HepG2 (cell line): Measurements from ENCODE around the gene ANAPC2. TPM values are rescaled to one million over a fixed set of nuclear protein-coding genes. Genes with fewer than 3 reads are reported as not detected.
A peak's percentile ranks its signal among the peaks of the same experiment; 100 is the strongest.

Experiments
- ATAC-seq: fragments of 200-7000 bp; cut with Tn5 transposase; 3 replicates; pipeline ENCODE4 v1.9.1; 2020; ENCODE audit warnings: mild to moderate bottlenecking, moderate library complexity
- BruUV-seq: library from RNA; stranded (reverse); fragments of 400-500 nt; replicated peaks from 2 replicates; lab custom pipeline; 2021; lab: Mats Ljungman, UMichigan
- CTCF ChIA-PET: fragments of 300-600 bp; formaldehyde crosslinking; extraction: SDS; loops from one replicate; lab custom pipeline; 2021; ENCODE audit warnings: low total read pairs, inconsistent platforms, low intra/inter-chr PET ratio; lab: Yijun Ruan, JAX
- POLR2A ChIA-PET: fragments of 350-600 bp; sonication (Branson Sonifier 250); formaldehyde crosslinking; loops from one replicate; lab custom pipeline; 2020; ENCODE audit warnings: antibody characterized with exemption, inconsistent platforms; lab: Yijun Ruan, JAX
- DNase-seq: peaks from one replicate; pipeline ENCODE4 v3.0.0-alpha.2; 2015; ENCODE audit warnings: low spot score
- FAIRE-seq: peaks from 3 replicates; lab custom pipeline; 2011; peaks lifted over from hg19 to GRCh38; lab: Jason Lieb, UNC
- H2AFZ ChIP-seq: one replicate; pipeline ENCODE4 v1.6.1; 2011; ENCODE audit warnings: low read length, inconsistent platforms
- H3K27ac ChIP-seq: fragments of 300-600 bp; 3 replicates; pipeline ENCODE4 v1.8.0; 2011; ENCODE audit warnings: mixed run types, mild to moderate bottlenecking, mixed read lengths, low read length, inconsistent platforms; ENCODE audit not compliant: insufficient read depth; ENCODE audit errors: extremely low read length
- H3K27me3 ChIP-seq, 2 experiments: fragments of 200-600 bp in 1 of 2; 2 replicates in 1 of 2; 3 replicates in 1 of 2; pipeline versions ENCODE4 v1.6.0 to v1.8.0; 2011; ENCODE audit warnings: low read length in 2 of 2, mild to moderate bottlenecking in 2 of 2, moderate library complexity in 2 of 2, inconsistent platforms in 1 of 2; ENCODE audit not compliant: insufficient read depth in 2 of 2, control insufficient read depth in 1 of 2
- H3K36me3 ChIP-seq, 2 experiments: fragments of 200-600 bp in 1 of 2; replicated peaks in 1 of 2; 2 replicates in 1 of 2; 3 replicates in 1 of 2; pipeline versions ENCODE4 v1.5.1 to v1.8.0; 2011; ENCODE audit warnings: low read length in 2 of 2, inconsistent platforms in 1 of 2; ENCODE audit not compliant: insufficient read depth in 2 of 2, control insufficient read depth in 1 of 2
- H3K4me1 ChIP-seq: 2 replicates; pipeline ENCODE4 v1.5.1; 2012; ENCODE audit warnings: low read length, inconsistent platforms; ENCODE audit not compliant: insufficient read depth
- H3K4me2 ChIP-seq: 2 replicates; pipeline ENCODE4 v1.6.0; 2011; ENCODE audit warnings: low read depth, low read length, inconsistent platforms
- H3K4me3 ChIP-seq, 3 experiments: fragments of 200-600 bp in 1 of 3; sonication (generic), shearing (Covaris generic) in 1 of 3; replicated peaks in 1 of 3; 2 replicates each; pipeline ENCODE4 v1.5.1; 2011 to 2016; ENCODE audit warnings: low read length in 3 of 3, inconsistent platforms in 2 of 3, low read depth in 2 of 3, mild to moderate bottlenecking in 2 of 3, control low read depth in 1 of 3, mixed read lengths in 1 of 3; ENCODE audit not compliant: insufficient read depth in 1 of 3
- H3K79me2 ChIP-seq: one replicate; pipeline ENCODE4 v1.6.1; 2011; ENCODE audit warnings: low read length, inconsistent platforms; ENCODE audit not compliant: insufficient read depth
- H3K9ac ChIP-seq: 2 replicates; pipeline ENCODE4 v1.6.0; 2011; ENCODE audit warnings: mild to moderate bottlenecking, low read depth, low read length, inconsistent platforms; ENCODE audit not compliant: insufficient read depth
- H3K9me3 ChIP-seq: 2 replicates; pipeline ENCODE4 v1.5.1; 2012; ENCODE audit warnings: mild to moderate bottlenecking, low read length
- H4K20me1 ChIP-seq: 2 replicates; pipeline ENCODE4 v1.6.0; 2011; ENCODE audit warnings: inconsistent platforms, mild to moderate bottlenecking, low read length, moderate library complexity; ENCODE audit not compliant: insufficient read depth
- GPN1 ChIP-seq: sonication (generic); formaldehyde crosslinking; IDR thresholded peaks from 2 replicates; pipeline ENCODE4 v1.5.1; 2020; ENCODE audit warnings: missing genetic modification reagents, borderline replicate concordance
- SPEN ChIP-seq: sonication (generic); formaldehyde crosslinking; IDR thresholded peaks from 2 replicates; pipeline ENCODE4 v1.5.1; 2020; ENCODE audit warnings: low read depth, mild to moderate bottlenecking, missing genetic modification reagents
- YEATS2 ChIP-seq: sonication (generic); formaldehyde crosslinking; IDR thresholded peaks from 2 replicates; pipeline ENCODE4 v1.4.0; 2020; ENCODE audit warnings: missing genetic modification reagents, borderline replicate concordance
- ZNF234 ChIP-seq: sonication (generic); formaldehyde crosslinking; conservative IDR thresholded peaks from 2 replicates; pipeline ENCODE4 v1.5.1; 2020; ENCODE audit warnings: mild to moderate bottlenecking, missing genetic modification reagents
- ZNF260 ChIP-seq: sonication (generic); formaldehyde crosslinking; IDR thresholded peaks from 2 replicates; pipeline ENCODE4 v1.4.0; 2020; ENCODE audit warnings: missing genetic modification reagents, low read depth, mild to moderate bottlenecking, borderline replicate concordance
- WGBS: methylation state at CpG from one replicate; pipeline ENCODE4 v1.1.6; 2017; ENCODE audit warnings: low lambda C conversion rate; 5-methylcytosine and 5-hydroxymethylcytosine counted together
- in situ Hi-C: cut with HindIII; loops from 2 replicates; pipeline ENCODE4 v1.10.0; 2017; ENCODE audit warnings: low pct_unique_long_range_greater_than_20kb; ENCODE audit not compliant: extremely low pct_ligation_motif_present
- intact Hi-C: fragments of 100-400 bp; cut with micrococcal nuclease; formaldehyde crosslinking; loops from one replicate; pipeline ENCODE4 v1.10.0; 2022; ENCODE audit not compliant: unreplicated experiment
- polyA plus RNA-seq, 8 experiments: library from polyadenylated mRNA; depleted of rRNA in 3 of 8; stranded (reverse) in 7 of 8; unstranded in 1 of 8; fragments of >200 nt; fragmentation: Illumina TruSeq in 4 of 8; extraction: Trizol in 4 of 8; gene quantifications; 2 replicates each; pipeline versions ENCODE4 v1.2.1 to v1.2.3, GENCODE V29; 2011 to 2016; ENCODE audit warnings: low read depth in 4 of 8, missing spikeins in 1 of 8, mixed read lengths in 1 of 8; ENCODE audit not compliant: insufficient read depth in 1 of 8
- total RNA-seq, 5 experiments: library from RNA; depleted of rRNA; stranded (reverse); fragments of >200 nt; fragmentation: Illumina TruSeq; extraction: Trizol; gene quantifications; 2 replicates each; pipeline ENCODE4 v1.2.3, GENCODE V29; 2016; ENCODE audit warnings: low read depth in 1 of 5
- TF ChIP-seq, protein P1 (sequence below): sonication (generic); formaldehyde crosslinking; IDR thresholded peaks from 2 replicates; pipeline ENCODE4 v1.4.0; 2020; ENCODE audit warnings: low read depth, mild to moderate bottlenecking, missing genetic modification reagents
- TF ChIP-seq, protein P2 (sequence below): sonication (generic); formaldehyde crosslinking; IDR thresholded peaks from 2 replicates; pipeline ENCODE4 v1.4.0; 2020; ENCODE audit warnings: missing genetic modification reagents
- TF ChIP-seq, protein P3 (sequence below): sonication (generic); formaldehyde crosslinking; conservative IDR thresholded peaks from 2 replicates; pipeline ENCODE4 v1.8.0; 2022; ENCODE audit warnings: missing genetic modification reagents
- TF ChIP-seq, protein P4 (sequence below): sonication (generic); formaldehyde crosslinking; conservative IDR thresholded peaks from 2 replicates; pipeline ENCODE4 v1.4.0; 2020; ENCODE audit warnings: mild to moderate bottlenecking, missing genetic modification reagents, moderate library complexity

Gene ANAPC2
- total and polyA plus RNA-seq, 2 of the 13 experiments (the other 11 are each of a cell fraction or from before 2014, with no cell fraction given): 12.3 to 15.4 TPM

DNA sequence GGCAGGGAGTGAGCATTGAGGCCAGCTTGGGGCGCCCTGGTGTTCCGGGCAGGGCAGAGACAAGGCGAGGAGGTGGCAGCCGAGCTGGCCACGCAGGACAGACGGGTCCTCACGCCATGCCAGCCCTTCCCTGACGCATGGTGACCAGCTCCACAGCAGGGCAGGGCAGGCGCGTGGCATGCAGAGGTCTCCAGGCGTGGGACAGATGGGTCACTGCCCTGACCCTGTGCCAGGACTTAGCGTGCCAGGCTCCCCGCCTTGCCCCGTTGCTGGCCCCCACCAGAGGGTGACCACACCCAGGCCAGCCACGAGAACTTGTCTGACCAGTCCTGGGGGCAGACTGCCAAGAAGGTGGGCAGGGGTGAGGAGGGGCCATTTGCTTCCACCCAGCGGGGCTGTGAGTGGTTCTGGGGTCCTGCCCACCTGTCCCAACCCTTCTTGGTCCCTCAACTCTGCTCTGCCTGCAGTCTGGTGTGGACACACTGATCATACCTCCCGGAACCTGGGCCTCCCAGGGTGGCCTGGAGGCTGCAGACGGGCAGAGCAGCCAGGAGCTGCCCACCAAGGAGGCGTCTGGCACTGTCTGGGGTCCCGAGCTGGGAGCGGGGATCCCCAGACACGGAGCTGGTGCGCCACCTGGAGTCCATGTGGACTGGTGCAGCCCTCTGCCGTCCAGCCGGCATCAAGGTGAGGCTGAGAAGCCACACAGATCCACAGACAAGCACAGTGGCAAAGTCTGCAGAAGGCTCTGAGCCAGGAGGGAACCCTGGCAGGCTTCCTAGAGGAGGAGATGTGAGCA is 38.9 kb upstream of the ANAPC2 start, which contains the start of gene RNF224 (continued):
- TF ChIP-seq, protein P1, sequence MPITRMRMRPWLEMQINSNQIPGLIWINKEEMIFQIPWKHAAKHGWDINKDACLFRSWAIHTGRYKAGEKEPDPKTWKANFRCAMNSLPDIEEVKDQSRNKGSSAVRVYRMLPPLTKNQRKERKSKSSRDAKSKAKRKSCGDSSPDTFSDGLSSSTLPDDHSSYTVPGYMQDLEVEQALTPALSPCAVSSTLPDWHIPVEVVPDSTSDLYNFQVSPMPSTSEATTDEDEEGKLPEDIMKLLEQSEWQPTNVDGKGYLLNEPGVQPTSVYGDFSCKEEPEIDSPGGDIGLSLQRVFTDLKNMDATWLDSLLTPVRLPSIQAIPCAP (CRISPR knock-in tag): no peak

DNA sequence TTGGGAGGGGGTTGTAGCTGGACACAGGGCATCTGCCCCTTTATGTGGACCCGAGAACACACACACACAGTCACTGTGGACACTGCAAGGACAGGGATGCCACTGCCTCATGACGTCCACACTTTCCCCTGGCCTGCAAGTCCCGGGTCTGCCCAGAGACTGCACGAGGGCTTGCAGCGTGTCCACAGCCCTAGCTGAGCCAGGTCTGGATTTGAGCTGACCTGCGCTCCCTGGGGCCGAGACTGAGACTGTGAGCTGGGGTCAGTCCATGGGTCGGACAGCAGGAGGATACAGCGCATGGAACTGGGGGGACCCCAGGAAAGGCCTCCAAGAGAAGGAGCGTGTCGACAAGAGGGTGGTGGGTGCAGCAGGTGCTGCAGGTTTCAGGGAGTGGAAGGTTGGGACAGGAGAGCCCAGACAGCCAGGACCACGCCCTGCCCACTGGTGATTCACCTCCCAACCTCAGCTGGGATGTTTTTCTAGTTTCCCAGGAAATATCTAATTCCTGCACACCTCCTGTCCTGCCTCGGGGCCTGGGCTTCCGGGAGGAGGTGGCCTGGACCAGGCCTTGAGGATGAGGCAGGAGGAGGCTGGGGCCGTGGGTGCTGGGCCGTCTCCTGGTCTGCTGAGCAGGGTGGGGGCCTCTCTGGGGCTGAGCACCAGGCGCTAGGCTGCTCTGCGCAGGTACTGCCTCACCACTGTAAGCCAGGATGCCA is 38.1 kb upstream of the ANAPC2 start:
- 18% methylated on average over 9 of the region's 18 CpGs for WGBS
- peaks cover 81% of the 10 kb centered on the region for H3K4me1 ChIP-seq
- no peak overlapping the region for H3K27ac ChIP-seq
- DNase-seq (no peak), FAIRE-seq (no peak), ATAC-seq (peak; percentile 0; the same call in 1 of the 3 replicates)
- POLR2A ChIA-PET: interaction anchor here (0.8 to 13.4 kb wide), 11 partner anchors 8 to 108 kb away, joined by 3 to 225 read pairs (median 3); partner anchors contain the start of genes ANAPC2, NDOR1, SSNA1 and TMEM203
- no TSS peak for BruUV-seq
- intact Hi-C loops (loop anchor here (2.0 kb wide), 2 partner anchors 38 to 106 kb away; partner anchors contain the start of genes ANAPC2 and SSNA1), in situ Hi-C loops (loop anchor here (5.0 kb wide), 2 partner anchors 39 to 114 kb away; partner anchors contain the start of genes ANAPC2, DPP7 and SSNA1)
- no peaks in the 10 kb centered on the region; a peak in 1 of 5 replicates for H3K27me3 ChIP-seq
- H3K79me2 ChIP-seq: no peaks in the 10 kb centered on the region
- H4K20me1 ChIP-seq: no peaks in the 10 kb centered on the region
- CTCF ChIA-PET: interaction anchor here (1.5 kb wide), 2 partner anchors 37 to 50 kb away, joined by 8 to 16 read pairs; partner anchors contain the start of genes ANAPC2 and SSNA1
- H3K4me2 ChIP-seq: peak overlapping the region; percentile 66
- H3K9me3 ChIP-seq: no peaks in the 10 kb centered on the region
- H2AFZ ChIP-seq: no peak overlapping the region
- H3K9ac ChIP-seq: peak overlapping the region; percentile 31; the same call in 1 of the 2 replicates
- peak overlapping the region in 1 of 3 experiments; percentile 53; a peak in 2 of 6 replicates for H3K4me3 ChIP-seq
- no peaks in the 10 kb centered on the region for H3K36me3 ChIP-seq
- TF ChIP-seq SPEN (CRISPR knock-in tag) (no peak), ZNF260 (CRISPR knock-in tag) (no peak), GPN1 (no peak), YEATS2 (no peak), ZNF234 (CRISPR knock-in tag) (no peak)
- TF ChIP-seq, protein P2, sequence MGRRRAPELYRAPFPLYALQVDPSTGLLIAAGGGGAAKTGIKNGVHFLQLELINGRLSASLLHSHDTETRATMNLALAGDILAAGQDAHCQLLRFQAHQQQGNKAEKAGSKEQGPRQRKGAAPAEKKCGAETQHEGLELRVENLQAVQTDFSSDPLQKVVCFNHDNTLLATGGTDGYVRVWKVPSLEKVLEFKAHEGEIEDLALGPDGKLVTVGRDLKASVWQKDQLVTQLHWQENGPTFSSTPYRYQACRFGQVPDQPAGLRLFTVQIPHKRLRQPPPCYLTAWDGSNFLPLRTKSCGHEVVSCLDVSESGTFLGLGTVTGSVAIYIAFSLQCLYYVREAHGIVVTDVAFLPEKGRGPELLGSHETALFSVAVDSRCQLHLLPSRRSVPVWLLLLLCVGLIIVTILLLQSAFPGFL (CRISPR knock-in tag): no peak
- TF ChIP-seq, protein P3, sequence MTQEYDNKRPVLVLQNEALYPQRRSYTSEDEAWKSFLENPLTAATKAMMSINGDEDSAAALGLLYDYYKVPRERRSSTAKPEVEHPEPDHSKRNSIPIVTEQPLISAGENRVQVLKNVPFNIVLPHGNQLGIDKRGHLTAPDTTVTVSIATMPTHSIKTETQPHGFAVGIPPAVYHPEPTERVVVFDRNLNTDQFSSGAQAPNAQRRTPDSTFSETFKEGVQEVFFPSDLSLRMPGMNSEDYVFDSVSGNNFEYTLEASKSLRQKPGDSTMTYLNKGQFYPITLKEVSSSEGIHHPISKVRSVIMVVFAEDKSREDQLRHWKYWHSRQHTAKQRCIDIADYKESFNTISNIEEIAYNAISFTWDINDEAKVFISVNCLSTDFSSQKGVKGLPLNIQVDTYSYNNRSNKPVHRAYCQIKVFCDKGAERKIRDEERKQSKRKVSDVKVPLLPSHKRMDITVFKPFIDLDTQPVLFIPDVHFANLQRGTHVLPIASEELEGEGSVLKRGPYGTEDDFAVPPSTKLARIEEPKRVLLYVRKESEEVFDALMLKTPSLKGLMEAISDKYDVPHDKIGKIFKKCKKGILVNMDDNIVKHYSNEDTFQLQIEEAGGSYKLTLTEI (CRISPR knock-in tag): no peak
- TF ChIP-seq, protein P4, sequence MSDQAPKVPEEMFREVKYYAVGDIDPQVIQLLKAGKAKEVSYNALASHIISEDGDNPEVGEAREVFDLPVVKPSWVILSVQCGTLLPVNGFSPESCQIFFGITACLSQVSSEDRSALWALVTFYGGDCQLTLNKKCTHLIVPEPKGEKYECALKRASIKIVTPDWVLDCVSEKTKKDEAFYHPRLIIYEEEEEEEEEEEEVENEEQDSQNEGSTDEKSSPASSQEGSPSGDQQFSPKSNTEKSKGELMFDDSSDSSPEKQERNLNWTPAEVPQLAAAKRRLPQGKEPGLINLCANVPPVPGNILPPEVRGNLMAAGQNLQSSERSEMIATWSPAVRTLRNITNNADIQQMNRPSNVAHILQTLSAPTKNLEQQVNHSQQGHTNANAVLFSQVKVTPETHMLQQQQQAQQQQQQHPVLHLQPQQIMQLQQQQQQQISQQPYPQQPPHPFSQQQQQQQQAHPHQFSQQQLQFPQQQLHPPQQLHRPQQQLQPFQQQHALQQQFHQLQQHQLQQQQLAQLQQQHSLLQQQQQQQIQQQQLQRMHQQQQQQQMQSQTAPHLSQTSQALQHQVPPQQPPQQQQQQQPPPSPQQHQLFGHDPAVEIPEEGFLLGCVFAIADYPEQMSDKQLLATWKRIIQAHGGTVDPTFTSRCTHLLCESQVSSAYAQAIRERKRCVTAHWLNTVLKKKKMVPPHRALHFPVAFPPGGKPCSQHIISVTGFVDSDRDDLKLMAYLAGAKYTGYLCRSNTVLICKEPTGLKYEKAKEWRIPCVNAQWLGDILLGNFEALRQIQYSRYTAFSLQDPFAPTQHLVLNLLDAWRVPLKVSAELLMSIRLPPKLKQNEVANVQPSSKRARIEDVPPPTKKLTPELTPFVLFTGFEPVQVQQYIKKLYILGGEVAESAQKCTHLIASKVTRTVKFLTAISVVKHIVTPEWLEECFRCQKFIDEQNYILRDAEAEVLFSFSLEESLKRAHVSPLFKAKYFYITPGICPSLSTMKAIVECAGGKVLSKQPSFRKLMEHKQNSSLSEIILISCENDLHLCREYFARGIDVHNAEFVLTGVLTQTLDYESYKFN: no peak
